Upper lobe of right lung (tissue), 1 donor: ENCODE data around the gene ADD1. TPM values are rescaled to one million over a fixed set of nuclear protein-coding genes. Genes with fewer than 3 reads are reported as not detected.
A peak's percentile ranks its signal among the peaks of the same experiment; 100 is the strongest.

Experiments used
- ATAC-seq: fragments of 200-7000 bp; cut with Tn5 transposase; one replicate; pipeline ENCODE4 v1.9.1; 2020; ENCODE audit warnings: mild to moderate bottlenecking, moderate library complexity
- DNase-seq: peaks from one replicate; pipeline ENCODE4 v3.0.0-alpha.2; 2020
- H3K27ac ChIP-seq: fragments of 200-600 bp; one replicate; pipeline ENCODE4 v1.8.0; 2022
- H3K27me3 ChIP-seq: fragments of 200-600 bp; one replicate; pipeline ENCODE4 v1.8.0; 2022; ENCODE audit warnings: mild to moderate bottlenecking
- H3K36me3 ChIP-seq: fragments of 200-600 bp; one replicate; pipeline ENCODE4 v1.8.0; 2022
- H3K4me1 ChIP-seq: fragments of 200-600 bp; one replicate; pipeline ENCODE4 v1.8.0; 2022
- H3K4me3 ChIP-seq: fragments of 200-600 bp; one replicate; pipeline ENCODE4 v1.8.0; 2022; ENCODE audit warnings: mild to moderate bottlenecking
- H3K9me3 ChIP-seq: fragments of 200-600 bp; one replicate; pipeline ENCODE4 v1.8.0; 2022
- CTCF ChIP-seq: fragments of 200-600 bp; IDR thresholded peaks from one replicate; pipeline ENCODE4 v1.8.0; 2022; ENCODE audit warnings: antibody characterized with exemption
- intact Hi-C: fragments of 100-400 bp; cut with DNase I; formaldehyde crosslinking; loops from one replicate; pipeline ENCODE4 v1.11.0; 2022
- total RNA-seq: library from RNA; stranded (reverse); fragmentation: NEBNext Ultra II Directional; extraction: Animal tissue kit (Norgen Biotek cat#: 25700); gene quantifications from one replicate; pipeline ENCODE4 v1.2.1, GENCODE V29; 2021
- donor health status: DM: no; HTN: yes; CAD: no; lungs with severe emphysema.

ADD1 gene
- total RNA-seq, 1 donor from 2014 or later, result 286 TPM

GRCh38 chr4:2867758-2868491 is 24.3 kb downstream of the ADD1 start:
- peak overlapping the region; percentile 75 for H3K27ac ChIP-seq
- H3K4me3 ChIP-seq, result peak overlapping the region; percentile 6
- peaks cover 91% of the 10 kb centered on the region for H3K4me1 ChIP-seq
- peak; percentile 67 for ATAC-seq
- DNase-seq, result no peak
- H3K9me3 ChIP-seq, result no peaks in the 10 kb centered on the region
- intact Hi-C loops, result no loop called here
- H3K27me3 ChIP-seq, result no peaks in the 10 kb centered on the region
- H3K36me3 ChIP-seq, result no peaks in the 10 kb centered on the region
- no peak for TF ChIP-seq CTCF

GRCh38 chr4:2868877-2869487 is 25.3 kb downstream of the ADD1 start:
- H3K4me1 ChIP-seq, result peaks cover 91% of the 10 kb centered on the region
- peak overlapping the region; percentile 6 for H3K4me3 ChIP-seq
- H3K36me3 ChIP-seq, result no peaks in the 10 kb centered on the region
- DNase-seq (no peak), ATAC-seq (no peak)
- H3K27ac ChIP-seq, result peak overlapping the region; percentile 75
- no peak for TF ChIP-seq CTCF
- H3K9me3 ChIP-seq, result no peaks in the 10 kb centered on the region
- H3K27me3 ChIP-seq, result no peaks in the 10 kb centered on the region
- intact Hi-C loops, result no loop called here

GRCh38 chr4:2869659-2870058 is 26.0 kb downstream of the ADD1 start:
- no peak for DNase-seq
- no peak for ATAC-seq
- H3K27ac ChIP-seq, result peak overlapping the region; percentile 9
- peaks cover 90% of the 10 kb centered on the region for H3K4me1 ChIP-seq
- H3K27me3 ChIP-seq, result no peaks in the 10 kb centered on the region
- H3K36me3 ChIP-seq, result no peaks in the 10 kb centered on the region
- no peaks in the 10 kb centered on the region for H3K9me3 ChIP-seq
- no peak for TF ChIP-seq CTCF
- intact Hi-C loops, result no loop called here
- H3K4me3 ChIP-seq, result no peak overlapping the region

GRCh38 chr4:2870082-2870481 is 26.4 kb downstream of the ADD1 start:
- Histone ChIP-seq H3K4me3 (no peak overlapping the region), H3K36me3 (no peaks in the 10 kb centered on the region), H3K4me1 (peaks cover 90% of the 10 kb centered on the region), H3K27me3 (no peaks in the 10 kb centered on the region), H3K9me3 (no peaks in the 10 kb centered on the region), H3K27ac (peak overlapping the region; percentile 9)
- ATAC-seq, result no peak
- no peak for DNase-seq
- intact Hi-C loops, result no loop called here
- no peak for TF ChIP-seq CTCF

- ATAC-seq (no peak), DNase-seq (no peak)
- peak overlapping the region; percentile 31 for H3K27ac ChIP-seq
- peaks cover 79% of the 10 kb centered on the region for H3K4me1 ChIP-seq
- peaks cover 9% of the 10 kb centered on the region for H3K36me3 ChIP-seq
- intact Hi-C loops, result no loop called here
- H3K27me3 ChIP-seq, result no peaks in the 10 kb centered on the region
- no peaks in the 10 kb centered on the region for H3K9me3 ChIP-seq
- no peak overlapping the region for H3K4me3 ChIP-seq
- TF ChIP-seq CTCF, result no peak
Observed at GRCh38 chr4:2871466-2871865, 27.8 kb downstream of the ADD1 start.
